ENCODE measurements around the gene ARPC1A.

The ARPC1A gene

GRCh38 chr7:99390941-99391602, 65.4 kb downstream of the ARPC1A start:
- no peak for DNase-seq (ENCODE audit: low read depth)

- DNase-seq (ENCODE audit: low read depth), result no peak
Observed at GRCh38 chr7:99392046-99392445, 66.3 kb downstream of the ARPC1A start.

GRCh38 chr7:99392659-99393354, 67.1 kb downstream of the ARPC1A start:
- DNase-seq (ENCODE audit: low read depth), result peak; percentile 38

GRCh38 chr7:99393355-99394187, 67.9 kb downstream of the ARPC1A start:
- DNase-seq (ENCODE audit: low read depth), result no peak

GRCh38 chr7:99394188-99394502, 68.4 kb downstream of the ARPC1A start:
- DNase-seq (ENCODE audit: low read depth), result no peak

GRCh38 chr7:99395616-99396327, 70.1 kb downstream of the ARPC1A start:
- DNase-seq (ENCODE audit: low read depth), result no peak

GRCh38 chr7:99396418-99397296, 71.0 kb downstream of the ARPC1A start:
- no peak for DNase-seq (ENCODE audit: low read depth)

- DNase-seq (ENCODE audit: low read depth), result no peak
Observed at GRCh38 chr7:99397297-99397983, 71.7 kb downstream of the ARPC1A start.

- DNase-seq (ENCODE audit: low read depth), result no peak
Observed at GRCh38 chr7:99398891-99399445, 73.3 kb downstream of the ARPC1A start.

- no peak for DNase-seq (ENCODE audit: low read depth)
Observed at GRCh38 chr7:99399597-99399996, 73.9 kb downstream of the ARPC1A start.

- no peak for DNase-seq (ENCODE audit: low read depth)
Observed at GRCh38 chr7:99402854-99403253, 77.2 kb downstream of the ARPC1A start.

- no peak for DNase-seq (ENCODE audit: low read depth)
Observed at GRCh38 chr7:99403764-99404163, 78.1 kb downstream of the ARPC1A start.

GRCh38 chr7:99404235-99404976, 78.7 kb downstream of the ARPC1A start:
- no peak for DNase-seq (ENCODE audit: low read depth)

- DNase-seq (ENCODE audit: low read depth), result no peak
Observed at GRCh38 chr7:99404977-99405320, 79.3 kb downstream of the ARPC1A start.

GRCh38 chr7:99406557-99406956, 80.9 kb downstream of the ARPC1A start:
- DNase-seq (ENCODE audit: low read depth), result no peak

GRCh38 chr7:99407872-99408378, 82.2 kb downstream of the ARPC1A start:
- DNase-seq (ENCODE audit: low read depth), result peak; percentile 87

GRCh38 chr7:99408379-99409191, 82.9 kb downstream of the ARPC1A start, which contains the start of the genes BUD31 and PDAP1:
TSS of gene BUD31 (plus strand) at chr7:99408969. CDS start at chr7:99411093, 2,124 bp downstream.
TSS of gene PDAP1 (minus strand) at chr7:99408597. CDS start at chr7:99408548, 49 bp downstream.
- peak; percentile 95 for DNase-seq (ENCODE audit: low read depth)

- no peak for DNase-seq (ENCODE audit: low read depth)
Observed at GRCh38 chr7:99409192-99409572, 83.5 kb downstream of the ARPC1A start.

GRCh38 chr7:99409806-99410205, 84.1 kb downstream of the ARPC1A start:
- DNase-seq (ENCODE audit: low read depth), result no peak
